HEK293T (cell line): ENCODE results near the gene RPTOR.

ENCODE experiments used
- CTCF ChIA-PET: fragments of 350-600 bp; formaldehyde crosslinking; extraction: SDS; loops from one replicate; lab custom pipeline; 2021; ENCODE audit warnings: antibody characterized with exemption, inconsistent platforms; lab: Yijun Ruan, JAX
- POLR2A ChIA-PET: fragments of 350-600 bp; formaldehyde crosslinking; extraction: SDS; loops from one replicate; lab custom pipeline; 2020; ENCODE audit warnings: antibody characterized with exemption, inconsistent platforms; lab: Yijun Ruan, JAX
- DNase-seq: peaks from one replicate; pipeline ENCODE4 v3.0.0; 2012; ENCODE audit warnings: mixed read lengths; ENCODE audit errors: extremely low spot score
- ARNT ChIP-seq: fragments of 450-650 bp; IDR thresholded peaks from 2 replicates; pipeline ENCODE4 v1.6.1; 2017; ENCODE audit warnings: mild to moderate bottlenecking
- BHLHE40 ChIP-seq: fragments of 450-650 bp; IDR thresholded peaks from 2 replicates; pipeline ENCODE4 v1.6.1; 2016; ENCODE audit warnings: mild to moderate bottlenecking, moderate library complexity, borderline replicate concordance
- CTBP1 ChIP-seq: fragments of 450-650 bp; IDR thresholded peaks from 2 replicates; pipeline ENCODE4 v1.6.1; 2016; ENCODE audit warnings: borderline replicate concordance
- ELF4 ChIP-seq: fragments of 450-650 bp; IDR thresholded peaks from 2 replicates; pipeline ENCODE4 v1.6.1; 2017; ENCODE audit warnings: antibody characterized with exemption
- FOXA1 ChIP-seq: fragments of 450-650 bp; IDR thresholded peaks from 2 replicates; pipeline ENCODE4 v1.6.1; 2016; ENCODE audit warnings: mild to moderate bottlenecking
- FOXK2 ChIP-seq: fragments of 450-650 bp; IDR thresholded peaks from 2 replicates; pipeline ENCODE4 v1.6.1; 2016; ENCODE audit warnings: mild to moderate bottlenecking
- FOXM1 ChIP-seq: fragments of 450-650 bp; IDR thresholded peaks from 2 replicates; pipeline ENCODE4 v1.6.1; 2017; ENCODE audit warnings: mild to moderate bottlenecking, borderline replicate concordance
- HDGF ChIP-seq: fragments of 450-650 bp; IDR thresholded peaks from 2 replicates; pipeline ENCODE4 v1.6.1; 2017; ENCODE audit warnings: antibody characterized with exemption, borderline replicate concordance
- L3MBTL2 ChIP-seq: fragments of 450-650 bp; conservative IDR thresholded peaks from 2 replicates; pipeline ENCODE4 v1.6.1; 2016; ENCODE audit warnings: mild to moderate bottlenecking
- LEF1 ChIP-seq: fragments of 450-650 bp; IDR thresholded peaks from 2 replicates; pipeline ENCODE4 v1.6.1; 2017; ENCODE audit warnings: mild to moderate bottlenecking, borderline replicate concordance
- NFRKB ChIP-seq: fragments of 450-650 bp; IDR thresholded peaks from 2 replicates; pipeline ENCODE4 v1.6.1; 2016; ENCODE audit warnings: mild to moderate bottlenecking, moderate library complexity
- SP1 ChIP-seq: fragments of 450-650 bp; IDR thresholded peaks from 2 replicates; pipeline ENCODE4 v1.6.1; 2017
- SUZ12 ChIP-seq: fragments of 450-650 bp; IDR thresholded peaks from 2 replicates; pipeline ENCODE4 v1.6.1; 2016; ENCODE audit warnings: mild to moderate bottlenecking
- TARDBP ChIP-seq: fragments of 450-650 bp; IDR thresholded peaks from 2 replicates; pipeline ENCODE4 v1.6.1; 2016
- ZNF384 ChIP-seq: fragments of 450-650 bp; IDR thresholded peaks from 2 replicates; pipeline ENCODE4 v1.6.1; 2016
- TF ChIP-seq, protein P1 (sequence below): fragments of 450-650 bp; IDR thresholded peaks from 2 replicates; pipeline ENCODE4 v1.6.1; 2016

RPTOR gene

DNA sequence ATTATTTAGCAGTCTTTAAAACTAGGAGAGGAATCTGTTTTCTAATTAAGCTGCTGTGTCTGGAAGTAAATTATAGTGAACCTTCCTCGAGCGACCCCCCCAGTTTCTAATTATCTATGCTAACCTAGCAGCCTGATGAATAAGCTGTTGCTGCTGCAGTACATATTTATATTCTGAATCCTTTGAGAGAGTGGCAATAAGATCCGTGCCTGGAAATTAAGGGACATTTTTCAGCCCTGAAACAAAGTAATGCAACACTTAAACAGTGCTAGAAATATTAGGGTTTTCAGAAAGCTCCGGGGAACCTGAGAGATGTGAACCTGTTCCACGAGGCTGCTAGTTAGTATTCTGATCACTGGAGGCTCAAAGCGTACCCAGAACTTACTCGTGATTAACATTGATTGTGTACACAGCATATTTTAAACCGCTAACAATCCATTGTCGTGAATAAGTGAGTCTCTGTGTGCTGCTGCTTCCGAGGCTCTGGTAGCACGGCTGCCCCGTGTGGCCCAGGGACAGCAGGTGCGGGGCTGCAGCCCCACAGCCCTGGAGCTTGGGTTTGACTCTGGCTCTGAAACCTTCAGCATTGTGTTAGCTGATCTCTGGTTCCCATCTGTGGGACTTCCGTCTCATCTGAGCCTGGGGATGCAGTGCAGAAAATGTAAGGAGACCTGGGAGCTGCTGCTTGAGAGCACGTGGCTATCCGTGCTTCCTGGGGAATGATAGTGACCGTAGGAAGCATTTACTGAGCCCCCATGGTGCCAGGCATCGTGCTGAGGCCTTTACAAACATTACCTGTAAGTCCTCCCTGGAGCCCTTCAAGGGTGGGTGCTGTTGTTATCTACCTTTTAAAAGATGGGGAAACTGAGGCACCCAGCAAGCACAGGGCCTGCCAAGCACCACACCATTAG is 256.1 kb downstream of the RPTOR start:
- no peak for DNase-seq
- TF ChIP-seq L3MBTL2 (no peak), BHLHE40 (no peak), HDGF (no peak), FOXK2 (no peak), ELF4 (no peak), NFRKB (no peak), CTBP1 (no peak), ARNT (no peak), ZNF384 (no peak), FOXM1 (no peak), SP1 (no peak), SUZ12 (no peak), LEF1 (no peak), TARDBP (no peak), FOXA1 (no peak)
- TF ChIP-seq, protein P1, sequence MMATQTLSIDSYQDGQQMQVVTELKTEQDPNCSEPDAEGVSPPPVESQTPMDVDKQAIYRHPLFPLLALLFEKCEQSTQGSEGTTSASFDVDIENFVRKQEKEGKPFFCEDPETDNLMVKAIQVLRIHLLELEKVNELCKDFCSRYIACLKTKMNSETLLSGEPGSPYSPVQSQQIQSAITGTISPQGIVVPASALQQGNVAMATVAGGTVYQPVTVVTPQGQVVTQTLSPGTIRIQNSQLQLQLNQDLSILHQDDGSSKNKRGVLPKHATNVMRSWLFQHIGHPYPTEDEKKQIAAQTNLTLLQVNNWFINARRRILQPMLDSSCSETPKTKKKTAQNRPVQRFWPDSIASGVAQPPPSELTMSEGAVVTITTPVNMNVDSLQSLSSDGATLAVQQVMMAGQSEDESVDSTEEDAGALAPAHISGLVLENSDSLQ: no peak
- POLR2A ChIA-PET: interaction anchor here (0.7 kb wide), 1 partner anchor 30 kb away, joined by 3 read pairs; no protein-coding TSS in a partner anchor

DNA sequence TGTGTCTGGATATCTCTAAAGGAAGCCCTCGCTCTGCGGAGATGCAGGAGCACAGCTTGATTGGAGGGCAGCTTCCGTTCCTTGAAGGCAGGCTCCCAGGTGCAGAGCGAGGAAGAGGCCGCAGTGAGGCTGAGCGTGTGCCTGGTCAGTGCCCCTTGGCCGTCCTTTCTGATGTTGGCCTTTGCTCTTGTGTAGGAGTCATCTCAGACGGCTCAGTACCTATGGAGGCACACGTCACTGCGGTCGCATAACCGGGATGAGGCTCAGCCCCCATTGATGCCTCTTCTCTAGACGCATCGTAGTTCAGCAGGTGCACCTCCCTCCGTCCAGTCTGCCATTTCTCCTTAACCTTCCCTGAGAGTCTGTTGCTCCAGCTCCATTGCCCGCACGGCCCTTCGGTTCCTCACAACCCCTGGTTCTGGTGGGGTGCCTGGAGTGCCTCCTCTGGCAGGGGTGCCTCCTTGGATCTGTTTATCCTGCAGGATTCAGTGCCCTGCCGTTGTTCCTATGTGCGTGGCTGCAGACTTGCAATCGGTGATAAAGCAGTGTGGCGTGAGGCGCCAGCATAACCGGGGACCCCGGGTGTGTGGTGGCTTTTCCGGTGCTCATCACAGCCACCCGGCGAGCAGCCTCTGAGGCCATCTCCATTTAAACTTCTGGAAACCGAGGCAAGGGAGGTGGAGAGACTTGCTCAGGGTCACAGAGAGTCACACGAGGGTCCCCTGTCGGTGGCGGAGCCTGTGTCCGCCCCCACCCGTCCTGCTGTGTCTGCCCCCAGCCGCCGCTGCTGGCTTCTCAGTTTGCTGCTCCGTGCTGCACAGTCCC is 258.2 kb downstream of the RPTOR start:
- no peak for DNase-seq
- CTCF ChIA-PET: no interaction called here
- POLR2A ChIA-PET: no interaction called here
- TF ChIP-seq HDGF: no peak
- TF ChIP-seq SP1: no peak
- TF ChIP-seq FOXA1: no peak
- no peak for TF ChIP-seq CTBP1

More for the DNA sequence above, 256.1 kb downstream of the RPTOR start:
- CTCF ChIA-PET: no interaction called here

DNA sequence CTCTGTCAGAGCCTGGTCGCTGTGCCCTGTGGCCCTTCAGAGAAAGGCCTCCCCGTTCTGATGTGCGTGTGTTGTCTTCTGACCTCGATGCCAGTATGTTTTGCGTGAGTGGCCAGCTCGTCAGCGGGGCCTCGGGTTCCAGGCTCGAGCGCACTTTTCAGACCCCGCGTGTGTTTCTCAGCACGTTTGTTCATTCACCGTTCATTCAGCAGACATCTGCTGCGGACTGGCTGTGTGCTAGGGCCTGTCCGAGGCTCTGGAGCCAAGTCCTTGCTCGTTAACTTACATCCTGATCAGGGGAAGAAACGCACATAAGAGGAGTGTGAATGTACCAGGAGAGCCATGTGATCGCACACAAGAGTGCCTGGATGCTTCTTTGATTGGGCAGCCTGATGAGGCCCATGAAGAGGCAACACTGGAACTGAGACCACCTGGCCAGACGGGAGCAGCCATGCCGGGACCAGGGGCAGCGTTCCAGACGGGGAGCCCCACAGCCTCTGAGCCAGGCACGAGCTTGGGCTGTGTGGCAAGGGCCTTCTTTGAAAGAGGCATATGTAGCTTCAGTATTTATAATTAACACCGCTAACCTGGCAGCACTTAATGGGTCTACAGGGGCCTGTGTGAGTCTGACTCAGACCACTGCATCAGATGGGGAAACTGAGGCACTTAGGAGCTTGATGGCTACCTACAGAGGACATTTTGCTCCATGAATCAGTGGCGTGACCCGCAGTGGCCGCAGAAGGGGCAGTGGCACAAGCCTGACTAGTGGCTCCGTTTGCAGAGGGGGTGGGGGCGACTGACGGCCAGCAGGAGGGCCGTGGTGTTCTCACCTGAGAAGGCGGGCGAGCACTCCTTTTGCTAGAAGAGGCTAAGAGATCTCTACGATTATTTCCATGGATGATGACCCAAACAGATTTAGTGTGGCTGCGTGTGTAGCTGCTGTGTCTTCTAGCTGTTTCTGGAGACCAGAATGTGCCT is 259.1 kb downstream of the RPTOR start:
- TF ChIP-seq LEF1 (no peak), ZNF384 (no peak), FOXK2 (no peak), L3MBTL2 (no peak), TARDBP (no peak), NFRKB (no peak), FOXM1 (no peak), CTBP1 (no peak), HDGF (no peak)
- ChIA-PET CTCF (no interaction called here), POLR2A (no interaction called here)
- DNase-seq: no peak

DNA sequence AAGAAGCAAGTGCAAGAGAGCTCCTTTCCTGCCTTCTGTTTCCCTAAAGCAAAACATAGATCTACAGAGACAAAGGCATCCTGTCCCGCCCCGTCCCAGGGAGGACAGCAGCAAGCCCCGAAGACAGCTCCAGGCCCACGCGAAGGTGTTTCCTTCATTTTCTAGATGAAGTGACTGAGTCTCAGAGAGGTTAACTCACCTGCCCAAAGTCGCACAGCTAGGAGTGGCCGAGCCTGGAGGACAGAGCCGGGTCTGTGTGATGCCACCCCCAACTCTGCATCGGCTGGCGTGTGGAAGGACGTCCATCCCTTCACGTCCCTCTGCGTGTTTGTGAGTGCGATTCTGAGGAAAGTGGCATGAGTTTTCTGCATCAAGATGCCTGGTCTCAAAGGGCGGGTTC is 259.8 kb downstream of the RPTOR start:
- ChIA-PET CTCF (no interaction called here), POLR2A (interaction anchor here (1.2 kb wide), 1 partner anchor 29 kb away, joined by 3 read pairs; no protein-coding TSS in a partner anchor)
- no peak for DNase-seq
- no peak for TF ChIP-seq FOXM1
- no peak for TF ChIP-seq ELF4
- no peak for TF ChIP-seq L3MBTL2
- TF ChIP-seq HDGF: no peak
- TF ChIP-seq SP1: no peak
- TF ChIP-seq SUZ12: no peak

DNA sequence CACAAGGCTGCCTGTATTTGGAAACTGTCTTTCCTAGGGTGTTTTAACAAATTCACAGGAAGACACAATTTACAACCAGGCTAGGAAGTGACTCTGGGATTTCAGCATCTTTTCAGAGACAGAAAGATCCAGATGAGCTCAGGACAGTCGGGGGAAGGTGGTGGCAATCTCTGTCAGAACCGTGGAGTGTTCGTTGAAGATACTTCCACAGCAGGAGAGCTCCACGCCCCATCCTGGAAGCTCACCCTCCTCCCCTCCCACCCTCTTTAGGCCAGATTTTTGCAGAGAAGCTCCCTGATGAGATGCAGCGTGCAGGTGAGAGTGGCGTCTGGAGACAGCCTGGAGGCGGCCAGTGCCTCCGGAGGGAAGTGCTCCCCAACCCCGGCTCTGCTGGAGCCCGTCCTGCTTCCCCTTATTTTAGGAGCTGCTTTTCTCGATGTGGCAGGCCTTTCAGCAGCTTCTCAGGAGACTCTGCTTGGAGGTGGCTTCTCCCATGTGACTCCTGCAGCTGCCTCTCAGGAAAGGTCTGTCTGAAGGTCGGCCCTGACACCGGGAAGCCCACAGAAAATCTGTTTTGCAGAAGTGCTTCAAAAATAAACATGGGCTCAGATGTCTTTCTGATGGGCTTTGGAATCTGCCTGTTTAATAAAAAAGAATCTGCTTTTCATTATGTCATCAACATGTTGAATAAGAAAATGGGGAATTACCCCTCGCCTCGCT is 260.6 kb downstream of the RPTOR start:
- TF ChIP-seq BHLHE40 (no peak), ELF4 (no peak), NFRKB (no peak), TARDBP (no peak), CTBP1 (no peak)
- ChIA-PET CTCF (no interaction called here), POLR2A (interaction anchor here (1.2 kb wide), 1 partner anchor 28 kb away, joined by 3 read pairs; no protein-coding TSS in a partner anchor)
- no peak for DNase-seq

DNA sequence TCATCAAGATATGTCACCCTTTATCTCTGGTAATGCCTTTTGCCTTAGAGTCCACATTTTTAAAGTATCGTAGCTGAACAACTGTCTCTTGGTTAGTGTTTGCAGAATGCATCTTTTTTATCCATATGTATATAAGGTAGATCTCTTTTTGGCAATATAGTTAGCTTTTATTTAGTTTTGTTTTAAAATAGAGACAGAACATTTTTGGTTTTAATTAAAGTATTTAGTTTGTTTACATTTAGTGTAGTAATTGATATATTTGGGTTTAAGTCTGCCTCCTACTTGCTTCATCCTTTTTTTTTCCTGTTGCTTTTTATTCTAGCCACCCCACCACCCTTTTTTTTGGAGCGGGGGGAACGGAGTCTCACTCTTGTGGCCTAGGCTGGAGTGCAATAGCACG is 262.4 kb downstream of the RPTOR start:
- DNase-seq: no peak
- CTCF ChIA-PET: interaction anchor here (0.7 kb wide), 1 partner anchor 39 kb away, joined by 3 read pairs; no protein-coding TSS in a partner anchor
- POLR2A ChIA-PET: no interaction called here
- TF ChIP-seq SP1 (no peak), LEF1 (no peak), FOXM1 (no peak), HDGF (no peak), BHLHE40 (no peak), ELF4 (no peak)
